OCI-LY3 (cell line): ENCODE results near the gene HNRNPUL1.

Experiments
- EZH2phosphoT487 ChIP-seq: fragments of 200-600 bp; shearing (Covaris generic); IDR thresholded peaks from 2 replicates; pipeline ENCODE4 v1.6.1; 2018; ENCODE audit warnings: antibody characterized with exemption, mixed run types, low read depth
- TF ChIP-seq, protein P1 (sequence below): fragments of 200-600, 300-600 bp; sonication (generic); IDR thresholded peaks from 2 replicates; pipeline ENCODE4 v1.5.1; 2014; ENCODE audit warnings: antibody characterized with exemption, low read length, low read depth

DNA sequence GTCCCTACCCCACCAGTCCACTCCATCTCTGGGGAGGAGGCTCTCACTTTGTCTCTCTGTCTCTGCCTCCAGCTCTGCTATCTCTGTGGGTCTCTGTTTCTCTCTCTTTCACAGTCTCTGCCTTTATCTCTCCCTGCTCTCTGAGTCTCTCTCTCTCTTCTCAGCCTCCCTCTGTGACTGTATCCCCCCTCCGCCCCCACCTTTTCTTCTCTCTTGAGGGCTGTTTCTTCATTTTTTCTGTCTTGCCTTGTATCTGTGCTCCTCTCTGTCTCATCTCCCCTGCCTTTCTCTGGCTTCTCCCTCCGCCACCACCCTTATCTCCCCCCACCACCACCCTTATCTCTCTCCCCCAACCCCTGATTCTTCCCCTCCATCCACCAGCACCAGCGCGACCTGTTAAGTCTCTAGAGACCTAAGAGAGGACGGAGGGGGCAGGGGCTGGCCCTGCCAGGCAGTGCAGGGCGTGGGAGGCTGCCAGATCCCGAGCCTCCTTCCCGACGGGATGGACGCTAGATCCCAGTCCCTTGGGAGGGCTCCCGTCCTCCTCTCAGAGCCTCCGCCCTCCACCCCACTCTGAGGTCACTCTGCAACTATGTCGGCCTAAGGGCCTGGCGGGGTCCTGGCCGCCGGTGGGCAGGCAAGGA is 44.1 kb upstream of the HNRNPUL1 start:
- TF ChIP-seq, protein P1, sequence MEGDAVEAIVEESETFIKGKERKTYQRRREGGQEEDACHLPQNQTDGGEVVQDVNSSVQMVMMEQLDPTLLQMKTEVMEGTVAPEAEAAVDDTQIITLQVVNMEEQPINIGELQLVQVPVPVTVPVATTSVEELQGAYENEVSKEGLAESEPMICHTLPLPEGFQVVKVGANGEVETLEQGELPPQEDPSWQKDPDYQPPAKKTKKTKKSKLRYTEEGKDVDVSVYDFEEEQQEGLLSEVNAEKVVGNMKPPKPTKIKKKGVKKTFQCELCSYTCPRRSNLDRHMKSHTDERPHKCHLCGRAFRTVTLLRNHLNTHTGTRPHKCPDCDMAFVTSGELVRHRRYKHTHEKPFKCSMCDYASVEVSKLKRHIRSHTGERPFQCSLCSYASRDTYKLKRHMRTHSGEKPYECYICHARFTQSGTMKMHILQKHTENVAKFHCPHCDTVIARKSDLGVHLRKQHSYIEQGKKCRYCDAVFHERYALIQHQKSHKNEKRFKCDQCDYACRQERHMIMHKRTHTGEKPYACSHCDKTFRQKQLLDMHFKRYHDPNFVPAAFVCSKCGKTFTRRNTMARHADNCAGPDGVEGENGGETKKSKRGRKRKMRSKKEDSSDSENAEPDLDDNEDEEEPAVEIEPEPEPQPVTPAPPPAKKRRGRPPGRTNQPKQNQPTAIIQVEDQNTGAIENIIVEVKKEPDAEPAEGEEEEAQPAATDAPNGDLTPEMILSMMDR, result no peak
- TF ChIP-seq EZH2phosphoT487, result no peak
